H9 (cell line): ENCODE measurements around the gene ETFBKMT. TPM values are rescaled to one million over a fixed set of nuclear protein-coding genes. Genes with fewer than 3 reads are reported as not detected.

Source experiments
- DNase-seq: peaks from one replicate; pipeline ENCODE4 v3.0.0-alpha.2; 2017
- H2AFZ ChIP-seq: one replicate; pipeline ENCODE4 v1.6.1; 2013; ENCODE audit warnings: mild to moderate bottlenecking, low read length, control low read depth, moderate library complexity
- H2AK5ac ChIP-seq: 2 replicates; pipeline ENCODE4 v1.6.1; 2013; ENCODE audit warnings: low read length, control low read depth, mixed read lengths; ENCODE audit not compliant: insufficient read length
- H2BK120ac ChIP-seq: one replicate; pipeline ENCODE4 v1.6.1; 2013; ENCODE audit warnings: low read depth, mild to moderate bottlenecking, low read length, control low read depth, inconsistent platforms; ENCODE audit not compliant: poor library complexity, severe bottlenecking
- H2BK12ac ChIP-seq: 2 replicates; pipeline ENCODE4 v1.6.1; 2013; ENCODE audit warnings: low read length, control low read depth, mixed read lengths, low read depth; ENCODE audit not compliant: insufficient read length
- H2BK15ac ChIP-seq: 2 replicates; pipeline ENCODE4 v1.6.1; 2013; ENCODE audit warnings: low read depth, low read length, control low read depth
- H2BK20ac ChIP-seq: one replicate; pipeline ENCODE4 v1.6.1; 2013; ENCODE audit warnings: low read depth, mild to moderate bottlenecking, low read length, control low read depth, inconsistent platforms; ENCODE audit not compliant: poor library complexity, severe bottlenecking
- H2BK5ac ChIP-seq: 2 replicates; pipeline ENCODE4 v1.6.1; 2013; ENCODE audit warnings: low read length, control low read depth, mixed read lengths; ENCODE audit not compliant: insufficient read length
- H3K14ac ChIP-seq: 2 replicates; pipeline ENCODE4 v1.6.1; 2013; ENCODE audit warnings: low read length, control low read depth; ENCODE audit not compliant: insufficient read depth
- H3K18ac ChIP-seq: 2 replicates; pipeline ENCODE4 v1.6.1; 2013; ENCODE audit warnings: low read depth, mild to moderate bottlenecking, mixed read lengths, low read length, control low read depth; ENCODE audit not compliant: insufficient read length
- H3K23ac ChIP-seq: 2 replicates; pipeline ENCODE4 v1.6.1; 2013; ENCODE audit warnings: low read length, control low read depth, mixed read lengths, low read depth; ENCODE audit not compliant: insufficient read length
- H3K23me2 ChIP-seq: 2 replicates; pipeline ENCODE4 v1.6.1; 2013; ENCODE audit warnings: low read depth, mild to moderate bottlenecking, mixed read lengths, low read length, control low read depth; ENCODE audit not compliant: insufficient read length, poor library complexity, severe bottlenecking
- H3K27ac ChIP-seq: 2 replicates; pipeline ENCODE4 v1.5.1; 2013; ENCODE audit warnings: low read length, control low read depth, mixed read lengths, low read depth; ENCODE audit not compliant: insufficient read length
- H3K27me3 ChIP-seq: 2 replicates; pipeline ENCODE4 v1.6.1; 2013; ENCODE audit warnings: low read length, control low read depth, inconsistent platforms; ENCODE audit not compliant: insufficient read depth
- H3K4ac ChIP-seq: 2 replicates; pipeline ENCODE4 v1.6.1; 2013; ENCODE audit warnings: low read depth, mild to moderate bottlenecking, control low read depth, inconsistent platforms, low read length, moderate library complexity
- H3K4me1 ChIP-seq: 2 replicates; pipeline ENCODE4 v1.6.1; 2013; ENCODE audit warnings: low read length, control low read depth, inconsistent platforms; ENCODE audit not compliant: insufficient read depth
- H3K4me2 ChIP-seq: 2 replicates; pipeline ENCODE4 v1.6.1; 2013; ENCODE audit warnings: low read length, control low read depth, mixed read lengths; ENCODE audit not compliant: insufficient read length, insufficient read depth
- H3K56ac ChIP-seq: 2 replicates; pipeline ENCODE4 v1.6.1; 2013; ENCODE audit warnings: low read depth, mild to moderate bottlenecking, mixed read lengths, low read length, control low read depth; ENCODE audit not compliant: insufficient read length
- H3K79me1 ChIP-seq: 2 replicates; pipeline ENCODE4 v1.6.1; 2013; ENCODE audit warnings: low read depth, mild to moderate bottlenecking, moderate library complexity, low read length, control low read depth, inconsistent platforms; ENCODE audit not compliant: insufficient read depth, poor library complexity, severe bottlenecking
- H3K79me2 ChIP-seq: 2 replicates; pipeline ENCODE4 v1.6.1; 2013; ENCODE audit warnings: low read length, control low read depth, inconsistent platforms; ENCODE audit not compliant: insufficient read depth
- H3K9ac ChIP-seq: 2 replicates; pipeline ENCODE4 v1.6.1; 2013; ENCODE audit warnings: low read length, control low read depth, mixed read lengths; ENCODE audit not compliant: insufficient read length; ENCODE audit errors: extremely low read depth
- H3K9me3 ChIP-seq: one replicate; pipeline ENCODE4 v1.6.1; 2013; ENCODE audit warnings: low read depth, low read length, inconsistent platforms; ENCODE audit not compliant: control insufficient read depth
- H3T11ph ChIP-seq: one replicate; pipeline ENCODE4 v1.6.1; 2013; ENCODE audit warnings: mild to moderate bottlenecking, low read length, control low read depth, inconsistent platforms
- H4K20me1 ChIP-seq: one replicate; pipeline ENCODE4 v1.6.1; 2013; ENCODE audit not compliant: control insufficient read depth, insufficient read length, insufficient read depth
- H4K5ac ChIP-seq: 2 replicates; pipeline ENCODE4 v1.6.1; 2013; ENCODE audit warnings: low read depth, mild to moderate bottlenecking, mixed read lengths, low read length, control low read depth; ENCODE audit not compliant: insufficient read length
- H4K8ac ChIP-seq: replicated peaks from 2 replicates; pipeline ENCODE4 v1.6.1; 2013; ENCODE audit warnings: low read length, control low read depth, mixed read lengths, low read depth; ENCODE audit not compliant: insufficient read length
- H4K91ac ChIP-seq: 2 replicates; pipeline ENCODE4 v1.6.1; 2013; ENCODE audit warnings: low read depth, mild to moderate bottlenecking, moderate library complexity, mixed read lengths, low read length, control low read depth; ENCODE audit not compliant: insufficient read length
- H3K27ac Mint-ChIP-seq, 3 experiments: 2 replicates in 2 of 3; 3 replicates in 1 of 3; pipeline ENCODE4 v1.8.0; 2020 to 2021; ENCODE audit warnings: mixed read lengths in 3 of 3, mild to moderate bottlenecking in 1 of 3, moderate library complexity in 1 of 3
- H3K27me3 Mint-ChIP-seq: 2 replicates; pipeline ENCODE4 v1.8.0; 2021; ENCODE audit warnings: low read depth, mild to moderate bottlenecking, moderate library complexity, mixed read lengths
- H3K36me3 Mint-ChIP-seq, 3 experiments: 2 replicates in 2 of 3; 3 replicates in 1 of 3; pipeline ENCODE4 v1.8.0; 2020 to 2021; ENCODE audit warnings: low read depth in 3 of 3, mixed read lengths in 3 of 3; ENCODE audit not compliant: insufficient read depth in 1 of 3
- H3K4me1 Mint-ChIP-seq, 2 experiments: 2 replicates each; pipeline ENCODE4 v1.8.0; 2020; ENCODE audit warnings: mixed read lengths in 2 of 2
- H3K4me3 Mint-ChIP-seq, 2 experiments: 2 replicates in 1 of 2; 3 replicates in 1 of 2; pipeline ENCODE4 v1.8.0; 2020 to 2021; ENCODE audit warnings: mild to moderate bottlenecking in 2 of 2, mixed read lengths in 2 of 2, moderate library complexity in 1 of 2
- H3K9me3 Mint-ChIP-seq, 2 experiments: 2 replicates in 1 of 2; 3 replicates in 1 of 2; pipeline ENCODE4 v1.8.0; 2020; ENCODE audit warnings: mild to moderate bottlenecking in 2 of 2, mixed read lengths in 2 of 2, moderate library complexity in 1 of 2
- CTCF ChIP-seq: fragments of 200-600 bp; sonication (generic); conservative IDR thresholded peaks from 3 replicates; pipeline ENCODE4 v1.8.0; 2021; ENCODE audit warnings: antibody characterized with exemption, mild to moderate bottlenecking
- WGBS: extraction: QIAGEN DNeasy Blood & Tissue Kit; methylation state at CpG from one replicate; pipeline ENCODE4 v1.1.7; 2013; ENCODE audit warnings: missing lambda C conversion rate, low lambda C conversion rate, mixed read lengths; ENCODE audit not compliant: insufficient read length; ENCODE audit errors: extremely low coverage; 5-methylcytosine and 5-hydroxymethylcytosine counted together
- total RNA-seq: library from RNA; stranded (reverse); gene quantifications from 2 replicates; pipeline ENCODE4 v1.2.1, GENCODE V29; 2021

Gene ETFBKMT
- total RNA-seq, 1 experiment from 2014 or later, result 0.81 TPM

- Histone ChIP-seq H3K4me1 (no peaks in the 10 kb centered on the region), H2BK5ac (no peak overlapping the region), H4K91ac (no peak overlapping the region), H2AFZ (no peak overlapping the region), H4K8ac (no peak overlapping the region), H3K23ac (no peak overlapping the region), H2AK5ac (no peak overlapping the region), H3K79me1 (no peaks in the 10 kb centered on the region), H3T11ph (no peak overlapping the region), H2BK20ac (no peak overlapping the region), H3K4ac (no peak overlapping the region), H3K56ac (no peak overlapping the region), H4K5ac (no peak overlapping the region), H2BK12ac (no peak overlapping the region), H3K4me2 (no peak overlapping the region), H3K23me2 (no peaks in the 10 kb centered on the region), H3K79me2 (no peaks in the 10 kb centered on the region), H3K27ac (no peak overlapping the region), H2BK15ac (no peak overlapping the region), H3K27me3 (no peaks in the 10 kb centered on the region), H3K9ac (no peak overlapping the region), H4K20me1 (no peaks in the 10 kb centered on the region), H3K9me3 (no peaks in the 10 kb centered on the region), H3K18ac (no peak overlapping the region), H2BK120ac (no peak overlapping the region), H3K14ac (no peak overlapping the region)
- WGBS, result no CpG with 5 or more reads among the region's 5 CpGs
- peaks cover 5 to 6% of the 10 kb centered on the region in 2 experiments; a peak in 3 of 4 replicates for H3K4me1 Mint-ChIP-seq
- H3K27ac Mint-ChIP-seq, result no peak overlapping the region
- no peak for DNase-seq
- no peak for TF ChIP-seq CTCF
- no peaks in the 10 kb centered on the region for H3K9me3 Mint-ChIP-seq
- no peak overlapping the region for H3K4me3 Mint-ChIP-seq
- no peaks in the 10 kb centered on the region for H3K36me3 Mint-ChIP-seq
- H3K27me3 Mint-ChIP-seq, result no peaks in the 10 kb centered on the region
These were observed 13.6 kb upstream of the ETFBKMT start for GRCh38 chr12:31645924-31646323.
